Germinal center (tissue), 1 donor: ENCODE results near the gene HNRNPH1.

Experiments
- DNase-seq: peaks from one replicate; pipeline ENCODE4 v3.0.0; 2012; ENCODE audit warnings: mixed read lengths, low spot score

HNRNPH1 gene

GRCh38 chr5:179621551-179622214 lies 1.8 kb downstream of the HNRNPH1 start:
- no peak for DNase-seq

- DNase-seq: no peak
Observed at GRCh38 chr5:179620703-179621350, 2.6 kb downstream of the HNRNPH1 start.

GRCh38 chr5:179620293-179620692 lies 3.2 kb downstream of the HNRNPH1 start:
- DNase-seq: no peak

GRCh38 chr5:179619776-179620175 lies 3.7 kb downstream of the HNRNPH1 start:
- no peak for DNase-seq

DNA sequence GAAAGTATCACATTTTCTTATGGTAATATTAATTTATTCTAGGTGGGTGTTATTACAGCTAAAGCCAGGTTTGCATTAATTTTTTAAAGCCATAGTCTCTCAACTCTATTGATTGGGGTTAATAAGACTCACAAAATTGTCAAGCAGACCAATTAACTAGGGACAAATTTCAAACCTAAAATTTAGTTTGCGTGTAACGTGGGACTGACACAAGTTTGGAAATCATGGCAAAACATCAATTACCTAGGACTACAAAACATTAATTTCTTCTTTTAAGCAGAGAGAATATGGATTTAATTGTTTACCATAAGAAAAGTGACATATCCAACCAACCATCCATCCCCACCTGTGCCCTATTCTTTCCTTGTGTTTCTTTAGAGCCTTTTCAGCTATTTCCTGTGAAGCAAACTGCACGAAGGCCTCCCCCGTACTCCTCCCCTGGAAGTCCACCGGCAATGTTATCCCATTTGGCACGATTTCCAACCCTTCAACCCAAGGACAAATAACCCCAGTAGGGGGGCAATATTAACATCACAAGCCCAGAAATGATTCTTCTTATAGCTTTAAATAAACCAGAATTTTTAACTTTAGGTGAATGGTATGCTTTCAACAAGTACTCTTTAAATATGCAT lies 4.4 kb downstream of the HNRNPH1 start:
- DNase-seq: no peak

DNA sequence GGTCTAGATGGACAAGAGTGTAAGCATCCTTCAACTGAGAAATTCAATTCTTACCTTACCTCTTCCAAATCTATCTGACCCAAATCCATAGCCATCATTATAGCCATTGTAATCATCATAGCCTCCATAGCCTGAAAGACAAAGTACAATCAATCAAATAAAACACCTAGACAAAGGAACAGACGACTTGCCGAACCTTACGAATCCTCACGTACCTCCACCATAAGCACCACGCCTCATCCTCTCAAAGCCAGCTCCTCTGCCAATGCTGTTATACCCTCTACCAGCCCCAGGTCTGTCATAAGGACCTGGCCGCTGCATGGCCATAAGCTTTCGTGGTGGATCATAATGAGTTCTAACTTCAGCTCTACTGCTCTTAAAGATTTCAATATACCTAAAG lies 5.5 kb downstream of the HNRNPH1 start:
- DNase-seq: no peak

- DNase-seq: no peak
Observed at GRCh38 chr5:179616002-179616594, 7.4 kb downstream of the HNRNPH1 start.

DNA sequence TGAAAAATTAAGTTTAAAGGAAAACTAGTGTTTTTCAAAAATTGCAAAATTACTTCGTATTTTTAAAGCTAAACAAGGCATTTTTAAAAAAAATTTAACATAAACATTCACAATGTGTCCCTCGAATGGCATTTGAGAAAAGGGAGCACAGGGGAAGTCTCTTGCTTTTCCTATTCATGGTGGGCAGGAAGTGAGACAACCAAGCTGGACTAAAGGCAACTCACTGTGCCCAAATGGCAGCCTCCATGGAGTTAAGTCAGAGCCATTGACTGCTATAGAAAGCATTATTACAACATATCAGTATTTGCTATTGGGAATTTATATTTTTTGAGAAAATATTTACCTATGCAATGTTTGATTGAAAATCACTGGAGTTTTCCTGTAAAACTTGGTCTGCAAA lies 8.3 kb downstream of the HNRNPH1 start:
- no peak for DNase-seq

- no peak for DNase-seq
Observed at GRCh38 chr5:179614745-179615144, 8.7 kb downstream of the HNRNPH1 start.

DNA sequence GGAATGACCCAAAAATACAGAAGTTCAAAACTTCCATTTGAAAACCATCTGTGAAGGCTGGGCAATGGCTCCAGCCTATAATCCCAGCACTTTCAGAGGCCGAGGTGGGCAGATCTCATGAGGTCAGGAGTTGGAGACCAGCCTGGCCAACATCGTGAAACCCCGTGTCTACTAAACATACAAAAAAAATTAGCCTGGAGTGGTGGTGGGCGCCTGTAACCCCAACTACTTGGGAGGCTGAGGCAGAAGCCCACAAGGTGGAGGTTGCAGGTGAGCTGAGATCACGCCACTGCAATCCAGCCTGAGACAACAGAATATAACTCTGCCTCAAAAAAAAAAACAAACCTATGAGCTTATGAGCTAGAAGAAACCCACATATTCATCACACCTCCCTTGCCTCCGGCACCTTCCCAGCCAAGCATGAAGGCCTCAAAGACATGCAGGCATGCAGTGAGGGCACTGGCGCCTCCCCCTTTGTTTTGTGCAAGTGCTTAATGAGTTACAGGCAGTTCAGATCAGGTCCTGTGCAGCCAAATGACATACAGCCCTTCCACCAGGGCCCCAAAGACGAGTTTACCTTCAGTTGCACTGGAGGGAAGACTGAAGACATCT lies 9.9 kb downstream of the HNRNPH1 start:
- no peak for DNase-seq

DNA sequence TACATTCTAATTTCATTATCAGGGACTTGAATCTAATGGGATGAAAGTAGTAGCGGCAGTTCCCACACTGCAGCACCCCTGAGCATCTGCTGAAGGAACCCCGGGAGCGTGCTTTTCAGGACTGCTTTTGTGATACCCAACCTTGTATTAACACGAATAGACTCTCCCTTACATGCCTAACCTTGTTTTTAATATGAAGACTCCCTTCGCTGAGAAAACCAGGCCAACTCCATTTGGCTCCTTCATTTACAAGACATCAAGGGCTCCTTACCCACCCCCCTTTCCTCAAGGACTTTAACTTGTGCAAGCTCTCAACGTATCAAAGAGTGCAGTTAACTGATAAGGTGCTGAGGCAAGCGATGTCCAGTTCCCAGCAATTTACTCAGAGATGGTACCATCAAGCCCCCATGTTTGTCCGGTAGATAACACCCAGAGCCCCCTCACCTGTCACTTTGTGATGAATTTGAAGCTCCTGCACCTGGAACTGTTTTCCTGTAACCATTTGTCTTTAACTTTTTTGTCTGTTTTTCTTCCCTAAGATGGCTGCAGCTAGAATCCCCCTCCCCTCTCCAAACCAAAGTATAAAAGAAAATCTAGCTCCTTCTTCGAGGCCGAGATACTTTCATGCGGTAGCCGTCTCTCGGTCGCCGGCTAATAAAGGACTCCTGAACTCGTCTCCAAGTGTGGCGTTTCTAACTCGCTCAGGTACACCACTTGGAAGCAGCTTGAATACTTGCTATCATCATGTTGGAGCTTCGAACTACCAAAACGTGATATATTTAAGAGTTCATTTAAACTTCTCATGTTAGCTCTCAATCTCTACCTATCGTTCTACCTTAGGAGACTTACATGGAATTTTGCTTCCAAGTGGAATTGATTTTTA lies 10.7 kb downstream of the HNRNPH1 start:
- no peak for DNase-seq

- no peak for DNase-seq
Observed at GRCh38 chr5:179610903-179611265, 12.6 kb downstream of the HNRNPH1 start.

DNA sequence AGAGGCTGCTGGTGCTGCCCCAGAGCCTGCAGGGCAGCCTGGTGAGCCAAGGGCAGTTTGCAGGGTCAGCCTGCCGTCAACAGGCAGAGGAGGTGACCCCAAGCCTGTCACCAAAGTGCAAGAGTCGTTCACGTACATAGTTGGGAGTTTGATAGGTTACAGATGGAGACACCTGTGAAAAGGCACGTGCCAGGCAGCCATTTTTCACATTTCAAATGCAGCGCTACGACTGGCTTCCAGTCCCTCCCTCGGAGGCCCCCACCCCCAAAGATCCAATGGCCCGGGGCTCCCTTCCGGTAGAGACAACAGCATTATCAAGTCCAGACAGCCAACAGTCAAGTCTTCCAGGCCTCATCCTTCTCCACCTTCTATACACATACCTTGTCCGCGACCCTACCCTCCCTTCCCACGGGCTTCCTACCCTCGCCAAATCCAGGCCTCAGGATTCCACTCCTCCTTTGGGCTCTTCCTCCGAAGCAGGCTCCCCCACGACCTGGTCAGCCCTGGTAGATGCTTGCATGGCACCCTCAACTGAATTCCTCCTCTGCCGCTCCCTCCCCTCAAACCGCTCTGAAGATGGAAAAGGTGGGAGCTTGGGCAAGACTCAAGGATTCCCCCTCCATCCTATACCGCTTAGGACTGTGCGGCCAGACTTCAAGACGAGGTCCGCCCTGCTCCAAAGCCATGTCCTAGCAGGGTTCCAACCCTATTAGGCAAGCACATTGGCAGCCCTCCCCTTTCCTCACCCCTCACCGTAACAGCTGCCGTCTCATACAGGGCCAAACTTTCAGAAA lies 13.2 kb downstream of the HNRNPH1 start:
- no peak for DNase-seq

GRCh38 chr5:179609834-179610108 lies 13.7 kb downstream of the HNRNPH1 start:
- no peak for DNase-seq

DNA sequence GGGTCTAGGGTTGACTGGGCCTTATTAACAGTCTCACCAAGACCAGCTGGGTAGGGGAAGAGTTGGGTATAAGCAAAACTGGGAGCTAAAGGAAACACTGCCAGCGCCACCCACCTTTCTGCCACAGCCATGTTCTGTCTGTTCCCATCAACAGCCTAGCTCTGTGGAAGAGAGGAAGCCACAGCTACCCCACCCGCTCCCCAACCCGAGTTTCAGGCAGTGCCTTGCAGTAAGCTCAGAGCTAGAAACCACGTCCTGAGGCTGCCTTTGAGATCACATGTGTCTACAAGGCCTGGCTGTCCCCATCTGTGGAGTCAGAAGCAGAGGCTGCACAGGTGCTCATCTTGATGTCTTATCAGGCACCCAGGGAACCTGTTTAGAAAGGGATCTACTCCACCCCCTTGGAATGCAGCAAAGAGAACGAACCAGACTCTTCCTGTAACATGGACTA lies 15.3 kb downstream of the HNRNPH1 start:
- DNase-seq: no peak

DNA sequence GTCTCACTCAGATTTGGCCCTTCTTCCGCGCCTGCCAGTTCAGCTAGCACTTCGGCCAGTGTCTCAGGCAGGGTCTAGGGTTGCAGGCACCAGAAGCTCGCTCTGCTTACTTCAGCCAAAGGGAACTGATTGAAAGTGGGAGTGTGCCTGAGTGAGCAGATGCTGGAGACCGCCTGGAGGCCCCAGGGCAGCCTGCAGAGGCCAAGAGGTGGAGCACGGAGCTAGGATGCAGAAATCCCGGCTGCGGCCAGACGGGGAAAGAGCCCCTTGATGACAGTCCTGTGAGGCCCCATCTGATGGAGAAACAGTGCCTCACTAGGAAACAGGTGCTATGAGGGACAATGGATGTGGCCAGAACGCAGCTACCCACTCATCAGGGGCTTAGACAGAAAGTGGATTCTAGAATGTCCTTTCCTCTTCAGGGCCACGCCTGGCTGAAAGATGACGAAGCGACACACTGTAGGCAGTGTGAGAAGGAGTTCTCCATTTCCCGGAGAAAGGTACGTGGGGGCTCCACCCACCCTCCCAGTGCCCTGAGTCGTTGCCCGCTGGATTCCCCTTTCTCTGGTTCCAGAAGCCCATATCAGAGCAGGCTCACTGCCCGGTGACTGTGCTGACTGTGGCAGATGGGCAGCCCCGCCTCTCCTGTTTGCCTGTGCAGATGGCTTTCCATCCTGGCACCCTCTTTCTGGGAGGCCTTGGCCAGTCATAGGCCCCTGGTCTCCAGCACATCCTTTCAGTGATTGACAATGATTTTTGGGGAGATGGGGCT lies 16.1 kb downstream of the HNRNPH1 start:
- DNase-seq: no peak

DNA sequence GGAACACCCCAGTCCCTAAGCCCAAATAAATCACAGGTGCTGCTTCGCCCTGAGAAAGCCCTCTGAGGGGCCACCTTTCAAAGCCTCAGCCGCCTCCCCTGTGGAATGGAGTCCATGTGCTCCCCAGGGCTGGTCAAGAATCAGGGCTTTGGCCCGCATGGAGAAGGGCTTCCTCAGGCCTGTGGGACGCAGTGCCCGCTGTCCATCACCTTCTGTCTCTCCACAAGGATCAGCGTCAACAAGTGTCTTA lies 16.6 kb downstream of the HNRNPH1 start:
- no peak for DNase-seq

- DNase-seq: no peak
Observed at GRCh38 chr5:179606071-179606909, 17.2 kb downstream of the HNRNPH1 start.

DNA sequence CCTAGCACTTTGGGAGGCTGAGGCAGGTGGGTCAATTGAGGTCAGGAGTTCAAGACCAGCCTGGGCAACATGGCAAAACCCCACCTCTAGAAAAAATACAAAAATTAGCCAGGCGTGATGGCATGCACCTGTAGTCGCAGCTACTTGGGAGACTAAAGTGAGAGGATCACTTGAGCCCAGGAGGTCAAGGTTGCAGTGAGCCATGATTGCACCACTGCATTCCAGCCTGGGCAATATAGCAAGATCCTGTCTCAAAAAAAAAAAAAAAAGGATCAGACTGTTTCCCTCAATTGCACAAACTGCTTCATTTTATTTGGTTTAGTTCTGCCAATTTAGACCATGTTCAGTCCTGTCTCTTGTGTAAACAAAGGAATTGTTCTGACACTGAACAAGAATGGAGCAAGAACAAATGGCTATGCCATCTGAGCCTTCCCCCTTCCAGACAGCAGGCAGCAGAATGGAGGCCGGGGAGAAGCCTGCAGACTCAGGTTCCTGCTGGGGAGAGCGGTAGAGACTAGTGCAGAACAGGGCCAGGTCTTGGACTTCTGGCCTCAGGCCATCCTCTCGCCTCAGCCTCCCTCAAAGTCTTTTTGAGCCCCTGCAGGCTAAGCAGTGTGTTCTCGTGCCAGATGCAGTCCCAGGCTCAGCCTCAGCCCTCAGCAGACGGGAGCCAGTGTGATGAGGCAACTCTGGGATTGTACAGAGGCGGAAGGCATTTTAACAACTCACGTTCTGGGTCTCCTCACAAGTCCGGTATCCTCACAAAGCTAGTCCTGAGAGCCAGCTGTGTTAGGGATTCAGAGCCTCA lies 18.2 kb downstream of the HNRNPH1 start:
- no peak for DNase-seq
